GM12878 (cell line): Measurements from ENCODE around the gene PDZD2. TPM values are rescaled to one million over a fixed set of nuclear protein-coding genes. Genes with fewer than 3 reads are reported as not detected.

ENCODE experiments used
- ATAC-seq: fragments of 200-7000 bp; cut with Tn5 transposase; 3 replicates; pipeline ENCODE4 v1.9.1; 2020; ENCODE audit warnings: mild to moderate bottlenecking, moderate library complexity
- BruUV-seq: library from RNA; stranded (reverse); fragments of 400-500 nt; replicated peaks from 2 replicates; lab custom pipeline; 2021; lab: Mats Ljungman, UMichigan
- CTCF ChIA-PET: fragments of 300-600 bp; sonication (Branson Sonifier 250); formaldehyde crosslinking; extraction: SDS; loops from one replicate; lab custom pipeline; 2021; ENCODE audit warnings: inconsistent platforms; lab: Yijun Ruan, JAX
- POLR2A ChIA-PET: fragments of 350-600 bp; formaldehyde crosslinking; extraction: SDS; loops from one replicate; lab custom pipeline; 2021; ENCODE audit warnings: inconsistent platforms; lab: Charles Lee
- RAD21 ChIA-PET: fragments of 300-600 bp; sonication (Branson Sonifier 250); formaldehyde crosslinking; loops from one replicate; lab custom pipeline; 2023; ENCODE audit warnings: antibody characterized with exemption; ENCODE audit not compliant: unreplicated experiment; lab: Charles Lee
- SMC1A ChIA-PET: fragments of 300-600 bp; sonication (Branson Sonifier 250); formaldehyde crosslinking; loops from one replicate; lab custom pipeline; 2023; ENCODE audit not compliant: unreplicated experiment, uncharacterized antibody; lab: Charles Lee
- DNase-seq: peaks from one replicate; pipeline ENCODE4 v3.0.0-alpha.2; 2011; ENCODE audit warnings: low read depth, low spot score
- FAIRE-seq: peaks from 3 replicates; lab custom pipeline; 2011; peaks lifted over from hg19 to GRCh38; lab: Jason Lieb, UNC
- H2AFZ ChIP-seq: 2 replicates; pipeline ENCODE4 v1.6.0; 2011; ENCODE audit warnings: low read depth, low read length, control low read depth; ENCODE audit not compliant: control insufficient read depth
- H3K27ac ChIP-seq: 2 replicates; pipeline ENCODE4 v1.5.1; 2011; ENCODE audit warnings: control low read depth; ENCODE audit not compliant: control insufficient read depth, insufficient read depth
- H3K27me3 ChIP-seq, 2 experiments: replicated peaks in 1 of 2; 2 replicates each; pipeline versions ENCODE4 v1.6.0 to v1.6.1; 2011; ENCODE audit warnings: low read length in 1 of 2; ENCODE audit not compliant: control insufficient read depth in 2 of 2, insufficient read depth in 2 of 2
- H3K36me3 ChIP-seq, 2 experiments: 2 replicates each; pipeline ENCODE4 v1.5.1; 2011; ENCODE audit warnings: low read length in 1 of 2; ENCODE audit not compliant: control insufficient read depth in 2 of 2, insufficient read depth in 2 of 2
- H3K4me1 ChIP-seq: 2 replicates; pipeline ENCODE4 v1.6.1; 2011; ENCODE audit warnings: mild to moderate bottlenecking, low read length, moderate library complexity, mixed read lengths; ENCODE audit not compliant: control insufficient read depth, insufficient read depth
- H3K4me2 ChIP-seq: 2 replicates; pipeline ENCODE4 v1.6.0; 2011; ENCODE audit warnings: control low read depth; ENCODE audit not compliant: control insufficient read depth, insufficient read depth
- H3K4me3 ChIP-seq: fragments of 200-600 bp; sonication (generic); 2 replicates; pipeline ENCODE4 v1.5.1; 2016
- H3K79me2 ChIP-seq: 2 replicates; pipeline ENCODE4 v1.6.0; 2011; ENCODE audit warnings: low read length; ENCODE audit not compliant: control insufficient read depth, insufficient read depth
- H3K9ac ChIP-seq: 2 replicates; pipeline ENCODE4 v1.8.0; 2011; ENCODE audit warnings: low read length, control low read depth, mixed read lengths; ENCODE audit not compliant: control insufficient read depth, insufficient read depth
- H3K9me3 ChIP-seq: replicated peaks from 3 replicates; pipeline ENCODE4 v1.5.1; 2011; ENCODE audit warnings: mild to moderate bottlenecking, low read length; ENCODE audit not compliant: control insufficient read depth, insufficient read depth
- H4K20me1 ChIP-seq: 2 replicates; pipeline ENCODE4 v1.6.0; 2011; ENCODE audit not compliant: control insufficient read depth, insufficient read depth
- BCL3 ChIP-seq: IDR thresholded peaks from 2 replicates; pipeline ENCODE4 v1.6.1; 2011; ENCODE audit warnings: borderline replicate concordance, low read depth, mild to moderate bottlenecking, moderate library complexity, low read length; ENCODE audit not compliant: insufficient read depth, poor library complexity, severe bottlenecking
- CREB1 ChIP-seq: IDR thresholded peaks from 2 replicates; pipeline ENCODE4 v1.6.1; 2012; ENCODE audit warnings: low read depth, mild to moderate bottlenecking, inconsistent platforms
- E2F8 ChIP-seq: fragments of 450-650 bp; IDR thresholded peaks from 2 replicates; pipeline ENCODE4 v1.6.1; 2018; ENCODE audit warnings: mild to moderate bottlenecking, low read depth, moderate library complexity; ENCODE audit not compliant: partially characterized antibody
- FOS ChIP-seq: IDR thresholded peaks from 3 replicates; pipeline ENCODE4 v1.6.1; 2011; ENCODE audit warnings: borderline replicate concordance; ENCODE audit not compliant: insufficient read length; ENCODE audit errors: extremely low read depth
- HSF1 ChIP-seq: fragments of 150-350 bp; IDR thresholded peaks from 2 replicates; pipeline ENCODE4 v1.6.1; 2014; ENCODE audit warnings: mild to moderate bottlenecking, low read depth, low read length
- IRF4 ChIP-seq: IDR thresholded peaks from 2 replicates; pipeline ENCODE4 v1.6.1; 2011; ENCODE audit warnings: low read depth, low read length
- MTA2 ChIP-seq: fragments of 450-650 bp; IDR thresholded peaks from 2 replicates; pipeline ENCODE4 v1.6.1; 2016; ENCODE audit warnings: low read depth, mild to moderate bottlenecking, moderate library complexity
- NFIC ChIP-seq: IDR thresholded peaks from 2 replicates; pipeline ENCODE4 v1.6.1; 2012; ENCODE audit warnings: low read depth, mild to moderate bottlenecking, inconsistent platforms, low read length, moderate library complexity
- SREBF1 ChIP-seq: IDR thresholded peaks from 2 replicates; pipeline ENCODE4 v1.6.1; 2012; ENCODE audit warnings: mild to moderate bottlenecking, low read length
- STAT1 ChIP-seq: fragments of 450-650 bp; conservative IDR thresholded peaks from 2 replicates; pipeline ENCODE4 v1.6.1; 2014; ENCODE audit warnings: antibody characterized with exemption, mild to moderate bottlenecking
- SUPT20H ChIP-seq: IDR thresholded peaks from 2 replicates; pipeline ENCODE4 v1.6.1; 2011; ENCODE audit warnings: low read depth, mild to moderate bottlenecking, low read length, moderate library complexity, borderline replicate concordance; ENCODE audit not compliant: control insufficient read depth
- TARDBP ChIP-seq: IDR thresholded peaks from 2 replicates; pipeline ENCODE4 v1.6.1; 2016; ENCODE audit warnings: borderline replicate concordance
- TCF12 ChIP-seq: IDR thresholded peaks from 2 replicates; pipeline ENCODE4 v1.6.1; 2011; ENCODE audit warnings: low read depth, mild to moderate bottlenecking, low read length
- ZNF384 ChIP-seq: IDR thresholded peaks from 2 replicates; pipeline ENCODE4 v1.6.1; 2012; ENCODE audit warnings: low read depth, mild to moderate bottlenecking, low read length, improper control_type of control experiment, borderline replicate concordance
- ZNF622 ChIP-seq: fragments of 450-650 bp; IDR thresholded peaks from 2 replicates; pipeline ENCODE4 v1.6.1; 2017; ENCODE audit warnings: mild to moderate bottlenecking, inconsistent platforms
- WGBS: methylation state at CpG from one replicate; pipeline ENCODE4 v1.1.6; 2016; ENCODE audit warnings: low lambda C conversion rate; ENCODE audit not compliant: insufficient replicate concordance, insufficient coverage; ENCODE audit errors: missing lambda C conversion rate; 5-methylcytosine and 5-hydroxymethylcytosine counted together
- in situ Hi-C: fragments of 300-500 bp; cut with MboI; formaldehyde crosslinking; loops from 9 replicates; pipeline ENCODE4 v1.14.3; 2018; ENCODE audit warnings: mixed read lengths
- intact Hi-C: fragments of 100-400 bp; cut with micrococcal nuclease; formaldehyde crosslinking; loops from one replicate; pipeline ENCODE4 v1.14.2; 2022; ENCODE audit not compliant: unreplicated experiment
- polyA plus RNA-seq, 11 experiments: library from polyadenylated mRNA; depleted of rRNA in 4 of 11; unstranded in 6 of 11; stranded (reverse) in 5 of 11; fragments of >200 nt; fragmentation: Nextera tagmentation in 4 of 11; fragmentation: Illumina TruSeq in 1 of 11; extraction: Ambion mirVana in 4 of 11; extraction: Trizol in 1 of 11; gene quantifications; 1 replicate in 1 of 11; 2 replicates in 10 of 11; pipeline versions ENCODE4 v1.2.1 to v1.2.3, GENCODE V29; 2011 to 2016; ENCODE audit warnings: inconsistent platforms in 2 of 11, missing spikeins in 2 of 11, low read depth in 1 of 11
- total RNA-seq, 4 experiments: library from RNA; depleted of rRNA in 3 of 4; stranded (reverse); fragments of >200 nt in 3 of 4; fragmentation: Illumina TruSeq in 1 of 4; extraction: Trizol in 1 of 4; gene quantifications; 2 replicates each; pipeline versions ENCODE4 v1.2.1 to v1.2.3, GENCODE V29; 2013 to 2021

Gene PDZD2
- total and polyA plus RNA-seq, 10 of the 15 experiments (the other 5 are each of a cell fraction or from before 2014, with no cell fraction given), result 0.01 to 0.58 (median 0.29) TPM; not detected in 3

GRCh38 chr5:32150366-32150765 is 511.4 kb downstream of the PDZD2 start:
- H2AFZ ChIP-seq, result no peak overlapping the region
- H3K4me2 ChIP-seq, result no peak overlapping the region
- intact Hi-C loops, result no loop called here
- H3K27ac ChIP-seq, result no peak overlapping the region
- ChIA-PET RAD21 (no interaction called here), CTCF (interaction anchor here (0.6 to 1.1 kb wide), 2 partner anchors 15 to 1979 kb away, joined by 3 to 4 read pairs; no protein-coding TSS in a partner anchor), POLR2A (no interaction called here), SMC1A (interaction anchor here (0.7 to 3.3 kb wide), 2 partner anchors 10 to 13 kb away, joined by 3 to 12 read pairs; no protein-coding TSS in a partner anchor)
- BruUV-seq, result no TSS peak
- TF ChIP-seq CREB1 (no peak), E2F8 (no peak), SREBF1 (no peak), NFIC (no peak), FOS (no peak), TCF12 (no peak), IRF4 (no peak), ZNF622 (no peak), SUPT20H (no peak), BCL3 (no peak), ZNF384 (no peak), HSF1 (no peak), STAT1 (no peak), MTA2 (no peak), TARDBP (no peak)
- peaks cover 92% of the 10 kb centered on the region for H3K79me2 ChIP-seq
- no peaks in the 10 kb centered on the region; a peak in 2 of 4 replicates for H3K36me3 ChIP-seq
- in situ Hi-C loops, result no loop called here
- H3K9ac ChIP-seq, result no peak overlapping the region
- H3K4me3 ChIP-seq, result no peak overlapping the region
- H3K27me3 ChIP-seq, result no peaks in the 10 kb centered on the region
- peaks cover 13% of the 10 kb centered on the region for H3K4me1 ChIP-seq
- no peaks in the 10 kb centered on the region for H4K20me1 ChIP-seq
- ATAC-seq (no peak), DNase-seq (no peak), FAIRE-seq (no peak)
- no peaks in the 10 kb centered on the region for H3K9me3 ChIP-seq
- 95% methylated on average over 1 of the region's 1 CpG for WGBS
